Endothelial cell of umbilical vein (primary cell): ENCODE data around the gene FAAP100. TPM values are rescaled to one million over a fixed set of nuclear protein-coding genes. Genes with fewer than 3 reads are reported as not detected.

Experiments
- BruUV-seq: library from RNA; stranded (reverse); fragments of 400-500 nt; replicated peaks from 2 replicates; lab custom pipeline; 2021; lab: Mats Ljungman, UMichigan
- CTCF ChIA-PET: fragments of 300-600, 350-600 bp; sonication (Branson Sonifier 250); formaldehyde crosslinking; loops from one replicate; lab custom pipeline; 2021; ENCODE audit warnings: antibody characterized with exemption, inconsistent platforms; lab: Charles Lee
- POLR2A ChIA-PET: fragments of 300-600, 350-600 bp; sonication (Branson Sonifier 250); formaldehyde crosslinking; loops from one replicate; lab custom pipeline; 2021; ENCODE audit warnings: antibody characterized with exemption, inconsistent platforms; lab: Charles Lee
- DNase-seq: peaks from one replicate; pipeline ENCODE4 v3.0.0-alpha.2; 2011; ENCODE audit warnings: low read depth, low spot score
- FAIRE-seq: peaks from 2 replicates; lab custom pipeline; 2011; peaks lifted over from hg19 to GRCh38; lab: Jason Lieb, UNC
- H2AFZ ChIP-seq: 2 replicates; pipeline ENCODE4 v1.6.0; 2012; ENCODE audit warnings: low read depth, low read length, control low read depth, inconsistent platforms
- H3K27ac ChIP-seq: 2 replicates; pipeline ENCODE4 v1.5.1; 2011; ENCODE audit warnings: low read depth, mild to moderate bottlenecking, control low read depth, low read length, moderate library complexity; ENCODE audit not compliant: insufficient read depth
- H3K27me3 ChIP-seq, 2 experiments: 2 replicates each; pipeline versions ENCODE4 v1.6.0 to v1.6.1; 2011; ENCODE audit warnings: low read length in 2 of 2, mixed read lengths in 1 of 2; ENCODE audit not compliant: control insufficient read depth in 2 of 2, insufficient read depth in 2 of 2
- H3K36me3 ChIP-seq, 2 experiments: 2 replicates in 1 of 2; 3 replicates in 1 of 2; pipeline ENCODE4 v1.5.1; 2011; ENCODE audit warnings: low read length in 2 of 2, mild to moderate bottlenecking in 1 of 2, moderate library complexity in 1 of 2; ENCODE audit not compliant: control insufficient read depth in 2 of 2, insufficient read depth in 2 of 2; ENCODE audit errors: extremely low read depth in 1 of 2
- H3K4me1 ChIP-seq: 3 replicates; pipeline ENCODE4 v1.5.1; 2011; ENCODE audit warnings: mild to moderate bottlenecking, low read length; ENCODE audit not compliant: control insufficient read depth, insufficient read depth; ENCODE audit errors: extremely low read depth
- H3K4me2 ChIP-seq: 2 replicates; pipeline ENCODE4 v1.6.1; 2011; ENCODE audit warnings: low read length, control low read depth, mixed read lengths; ENCODE audit not compliant: insufficient read depth
- H3K4me3 ChIP-seq, 3 experiments: fragments of 200-600 bp in 1 of 3; sonication (generic), shearing (Covaris generic) in 1 of 3; replicated peaks in 1 of 3; 2 replicates each; pipeline ENCODE4 v1.5.1; 2011 to 2016; ENCODE audit warnings: control low read depth in 3 of 3, low read length in 3 of 3, mild to moderate bottlenecking in 2 of 3, inconsistent platforms in 1 of 3, low read depth in 1 of 3, moderate library complexity in 1 of 3; ENCODE audit not compliant: insufficient read depth in 1 of 3
- H3K79me2 ChIP-seq: 2 replicates; pipeline ENCODE4 v1.6.0; 2012; ENCODE audit warnings: low read length, inconsistent platforms; ENCODE audit not compliant: control insufficient read depth, insufficient read depth
- H3K9ac ChIP-seq: replicated peaks from 2 replicates; pipeline ENCODE3; 2011; ENCODE audit warnings: low read length, control low read depth; ENCODE audit not compliant: insufficient read depth; ENCODE audit errors: extremely low read depth
- H3K9me1 ChIP-seq: replicated peaks from 3 replicates; pipeline ENCODE4 v1.6.0; 2011; ENCODE audit warnings: mild to moderate bottlenecking, low read length; ENCODE audit not compliant: control insufficient read depth, insufficient read depth; ENCODE audit errors: extremely low read depth
- H3K9me3 ChIP-seq: replicated peaks from 2 replicates; pipeline ENCODE4 v1.5.1; 2012; ENCODE audit warnings: low read length, inconsistent platforms; ENCODE audit not compliant: control insufficient read depth, insufficient read depth
- H4K20me1 ChIP-seq: replicated peaks from 2 replicates; pipeline ENCODE3; 2011; ENCODE audit warnings: mild to moderate bottlenecking, low read length; ENCODE audit not compliant: control insufficient read depth, insufficient read depth; ENCODE audit errors: extremely low read depth
- CTCF ChIP-seq, 2 donors: IDR thresholded peaks; 1 replicate in 1 of 2; 2 replicates in 1 of 2; pipeline ENCODE4 v1.5.1; 2011; ENCODE audit warnings: low read length in 2 of 2, mild to moderate bottlenecking in 2 of 2, moderate library complexity in 2 of 2, control low read depth in 1 of 2, inconsistent platforms in 1 of 2, low read depth in 1 of 2; ENCODE audit not compliant: insufficient read depth in 1 of 2; ENCODE audit errors: extremely low read depth in 1 of 2
- EZH2 ChIP-seq: IDR thresholded peaks from 2 replicates; pipeline ENCODE4 v1.6.1; 2012; ENCODE audit warnings: borderline replicate concordance, low read depth, mild to moderate bottlenecking, moderate library complexity, low read length, inconsistent platforms; ENCODE audit not compliant: severe bottlenecking
- FOS ChIP-seq: IDR thresholded peaks from 2 replicates; pipeline ENCODE4 v1.6.1; 2011; ENCODE audit warnings: mild to moderate bottlenecking, low read length, moderate library complexity, borderline replicate concordance; ENCODE audit not compliant: insufficient read depth
- GATA2 ChIP-seq: IDR thresholded peaks from 2 replicates; pipeline ENCODE4 v1.7.0; 2011; ENCODE audit warnings: low read depth, mild to moderate bottlenecking, moderate library complexity, mixed read lengths, low read length; ENCODE audit not compliant: insufficient read length, insufficient read depth
- JUN ChIP-seq: IDR thresholded peaks from 2 replicates; pipeline ENCODE4 v1.6.1; 2011; ENCODE audit warnings: borderline replicate concordance, low read depth; ENCODE audit not compliant: insufficient read length, insufficient read depth
- MAX ChIP-seq: IDR thresholded peaks from 2 replicates; pipeline ENCODE4 v1.6.1; 2011; ENCODE audit not compliant: insufficient read depth, insufficient read length
- MYC ChIP-seq: IDR thresholded peaks from one replicate; pipeline ENCODE4 v1.6.1; 2011; ENCODE audit warnings: mild to moderate bottlenecking, low read depth, low read length
- POLR2A ChIP-seq: IDR thresholded peaks from 2 replicates; pipeline ENCODE4 v1.6.1; 2012; ENCODE audit warnings: low read depth, mild to moderate bottlenecking, control low read depth, low read length
- POLR2AphosphoS5 ChIP-seq: IDR thresholded peaks from 2 replicates; pipeline ENCODE4 v1.6.1; 2012; ENCODE audit warnings: low read depth, mild to moderate bottlenecking, control low read depth, low read length, moderate library complexity; ENCODE audit not compliant: insufficient read depth
- dilution Hi-C: fragments of 300-500 bp; cut with MboI; formaldehyde crosslinking; loops from one replicate; pipeline ENCODE4 v1.15.0; 2019; ENCODE audit warnings: low sequenced_read_pairs; ENCODE audit not compliant: extremely low pct_ligation_motif_present
- intact Hi-C: fragments of 100-400 bp; cut with micrococcal nuclease; formaldehyde crosslinking; loops from one replicate; pipeline ENCODE4 v1.10.0; 2022
- polyA plus RNA-seq, 4 experiments: library from polyadenylated mRNA; depleted of rRNA in 3 of 4; stranded (reverse) in 3 of 4; unstranded in 1 of 4; fragments of >200 nt; gene quantifications; 2 replicates each; pipeline versions ENCODE4 v1.2.1 to v1.2.3, GENCODE V29; 2011 to 2012; ENCODE audit warnings: missing spikeins in 1 of 4
- total RNA-seq: library from RNA; stranded (reverse); gene quantifications from 2 replicates; pipeline ENCODE4 v1.2.3, GENCODE V29; 2021

FAAP100 gene
- total and polyA plus RNA-seq, 2 donors (not counting 3 experiments of a cell fraction or from before 2014, with no cell fraction given) = 35.4 to 54.3 TPM

- POLR2A ChIA-PET = no interaction called here
- Histone ChIP-seq H3K27ac (no peak overlapping the region), H3K4me3 (no peak overlapping the region), H3K4me1 (no peaks in the 10 kb centered on the region), H3K79me2 (peaks cover 4% of the 10 kb centered on the region), H3K9me3 (no peaks in the 10 kb centered on the region), H3K36me3 (peaks cover 30 to 48% of the 10 kb centered on the region in 2 experiments), H3K4me2 (no peak overlapping the region), H3K9ac (no peak overlapping the region), H3K9me1 (no peaks in the 10 kb centered on the region), H4K20me1 (no peaks in the 10 kb centered on the region), H3K27me3 (no peaks in the 10 kb centered on the region), H2AFZ (no peak overlapping the region)
- FAIRE-seq (no peak), DNase-seq (no peak)
- dilution Hi-C loops (no loop called here), intact Hi-C loops (no loop called here)
- TF ChIP-seq JUN (no peak), POLR2A (no peak), MAX (no peak), FOS (no peak), POLR2AphosphoS5 (no peak), GATA2 (no peak), MYC (no peak), EZH2 (no peak), CTCF (IDR thresholded peaks at IDR 0.05; ENCODE audit: extremely low read depth in 1 of 2, insufficient read depth in 1 of 2, low read depth in 1 of 2, low read length in 2 of 2) (no peak)
- CTCF ChIA-PET = no interaction called here
- BruUV-seq = no TSS peak
Measured at GRCh38 chr17:81593105-81593871, 41.1 kb upstream of the FAAP100 start.
